HepG2 (cell line): ENCODE results near the gene OSBP. TPM values are rescaled to one million over a fixed set of nuclear protein-coding genes. Genes with fewer than 3 reads are reported as not detected.
A peak's percentile ranks its signal among the peaks of the same experiment; 100 is the strongest.

Experiments
- CREB1 ChIP-seq, 2 experiments: fragments of 450-650 bp in 1 of 2; IDR thresholded peaks; 2 replicates each; pipeline ENCODE4 v1.6.1; 2016 to 2017; ENCODE audit warnings: control low read depth in 1 of 2, mild to moderate bottlenecking in 1 of 2, missing compliant biosample characterization in 1 of 2, missing genetic modification characterization in 1 of 2
- FOXK2 ChIP-seq: fragments of 450-650 bp; IDR thresholded peaks from 2 replicates; pipeline ENCODE4 v1.6.1; 2016
- IKZF1 ChIP-seq: fragments of 450-650 bp; IDR thresholded peaks from 2 replicates; pipeline ENCODE4 v1.7.1; 2016
- RBAK ChIP-seq: sonication (generic); formaldehyde crosslinking; IDR thresholded peaks from 2 replicates; pipeline ENCODE4 v1.5.1; 2020; ENCODE audit warnings: mild to moderate bottlenecking, missing genetic modification reagents
- TRIM24 ChIP-seq: sonication (generic); formaldehyde crosslinking; IDR thresholded peaks from 2 replicates; pipeline ENCODE4 v1.8.0; 2022; ENCODE audit warnings: mild to moderate bottlenecking, missing genetic modification reagents
- ZFY ChIP-seq: sonication (generic); formaldehyde crosslinking; IDR thresholded peaks from 2 replicates; pipeline ENCODE4 v1.4.0; 2020; ENCODE audit warnings: missing genetic modification reagents
- ZNF33B ChIP-seq: sonication (generic); formaldehyde crosslinking; IDR thresholded peaks from 2 replicates; pipeline ENCODE4 v1.5.1; 2020; ENCODE audit warnings: mild to moderate bottlenecking, missing genetic modification reagents
- ZNF501 ChIP-seq: sonication (generic); formaldehyde crosslinking; IDR thresholded peaks from 2 replicates; pipeline ENCODE4 v1.5.1; 2020; ENCODE audit warnings: mild to moderate bottlenecking, moderate library complexity, missing genetic modification reagents
- ZNF556 ChIP-seq: sonication (generic); formaldehyde crosslinking; IDR thresholded peaks from 2 replicates; pipeline ENCODE4 v1.4.0; 2020; ENCODE audit warnings: mild to moderate bottlenecking, missing genetic modification reagents, borderline replicate concordance
- ZSCAN30 ChIP-seq: sonication (generic); formaldehyde crosslinking; IDR thresholded peaks from 2 replicates; pipeline ENCODE4 v1.5.0; 2020; ENCODE audit warnings: mild to moderate bottlenecking, missing genetic modification reagents
- polyA plus RNA-seq, 8 experiments: library from polyadenylated mRNA; depleted of rRNA in 3 of 8; stranded (reverse) in 7 of 8; unstranded in 1 of 8; fragments of >200 nt; fragmentation: Illumina TruSeq in 4 of 8; extraction: Trizol in 4 of 8; gene quantifications; 2 replicates each; pipeline versions ENCODE4 v1.2.1 to v1.2.3, GENCODE V29; 2011 to 2016; ENCODE audit warnings: low read depth in 4 of 8, missing spikeins in 1 of 8, mixed read lengths in 1 of 8; ENCODE audit not compliant: insufficient read depth in 1 of 8
- total RNA-seq, 5 experiments: library from RNA; depleted of rRNA; stranded (reverse); fragments of >200 nt; fragmentation: Illumina TruSeq; extraction: Trizol; gene quantifications; 2 replicates each; pipeline ENCODE4 v1.2.3, GENCODE V29; 2016; ENCODE audit warnings: low read depth in 1 of 5
- TF ChIP-seq, protein P1 (sequence below): sonication (generic); formaldehyde crosslinking; IDR thresholded peaks from 2 replicates; pipeline ENCODE4 v1.5.0; 2020; ENCODE audit warnings: missing genetic modification reagents, mild to moderate bottlenecking, borderline replicate concordance
- TF ChIP-seq, protein P2 (sequence below): sonication (generic); formaldehyde crosslinking; IDR thresholded peaks from 2 replicates; pipeline ENCODE4 v1.4.0; 2020; ENCODE audit warnings: missing genetic modification reagents, borderline replicate concordance
- TF ChIP-seq, protein P3 (sequence below): sonication (generic); formaldehyde crosslinking; IDR thresholded peaks from 2 replicates; pipeline ENCODE4 v1.4.0; 2020; ENCODE audit warnings: mild to moderate bottlenecking, missing genetic modification reagents
- TF ChIP-seq, protein P4 (sequence below): IDR thresholded peaks from 2 replicates; pipeline ENCODE4 v1.6.1; 2012; ENCODE audit warnings: low read depth, low read length, improper control_type of control experiment
- TF ChIP-seq, protein P5 (sequence below): sonication (generic); formaldehyde crosslinking; IDR thresholded peaks from 2 replicates; pipeline ENCODE4 v1.8.1; 2022; ENCODE audit warnings: low read depth, mild to moderate bottlenecking, missing genetic modification reagents
- TF ChIP-seq, protein P6 (sequence below): IDR thresholded peaks from 2 replicates; pipeline ENCODE4 v1.6.1; 2016; ENCODE audit warnings: missing biosample characterization, missing genetic modification reagents, low read depth

Gene OSBP
- total and polyA plus RNA-seq, 2 of the 13 experiments (the other 11 are each of a cell fraction or from before 2014, with no cell fraction given) = 12.1 to 13.5 TPM

DNA sequence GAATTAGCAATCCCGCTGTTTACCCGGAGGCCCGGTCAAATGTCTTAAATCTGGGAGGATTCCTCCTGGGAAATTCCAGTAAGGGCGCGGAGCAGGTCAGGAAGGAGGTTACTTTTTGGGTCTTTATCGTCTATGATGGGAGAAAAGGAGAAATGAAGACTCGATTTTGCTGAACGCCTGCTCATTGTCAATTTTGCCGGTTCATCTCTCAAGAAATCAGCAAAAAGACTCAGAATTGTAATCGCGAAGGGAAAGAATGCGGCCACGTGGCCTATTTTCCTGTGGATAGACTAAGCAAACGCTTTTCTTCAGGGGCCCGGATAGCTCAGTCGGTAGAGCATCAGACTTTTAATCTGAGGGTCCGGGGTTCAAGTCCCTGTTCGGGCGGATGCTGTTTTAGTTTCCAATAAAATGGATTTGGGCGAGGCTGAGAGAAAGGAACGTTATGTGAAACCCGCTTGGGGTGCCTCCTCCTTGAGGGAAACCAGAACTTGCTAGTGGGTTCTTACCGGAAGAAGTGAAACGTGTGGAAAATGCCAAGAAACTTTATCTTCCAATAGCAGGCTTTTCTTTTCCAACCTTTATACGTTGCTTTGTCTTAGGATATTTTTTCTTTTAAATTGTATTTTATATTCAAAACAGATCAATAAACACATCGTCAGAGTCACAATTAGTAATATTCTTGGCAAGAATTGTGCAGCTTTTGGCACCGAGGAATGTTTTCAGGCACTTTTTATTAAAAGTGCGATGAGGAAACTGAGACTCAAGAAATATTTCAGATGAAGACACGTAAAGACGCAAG lies 59.3 kb downstream of the OSBP start (continued):
- TF ChIP-seq ZNF33B (CRISPR knock-in tag) (no peak), ZSCAN30 (CRISPR knock-in tag) (no peak), ZNF501 (CRISPR knock-in tag) (peak; percentile 61; the same call in 1 of the 2 replicates), FOXK2 (no peak), CREB1 (IDR thresholded peaks at IDR 0.05) (no peak), CREB1 (CRISPR knock-in tag; IDR thresholded peaks at IDR 0.05) (peak; percentile 67), ZFY (peak; percentile 52; the same call in 1 of the 2 replicates), IKZF1 (no peak), RBAK (CRISPR knock-in tag) (no peak), ZNF556 (CRISPR knock-in tag) (no peak), TRIM24 (no peak)
- TF ChIP-seq, protein P1, sequence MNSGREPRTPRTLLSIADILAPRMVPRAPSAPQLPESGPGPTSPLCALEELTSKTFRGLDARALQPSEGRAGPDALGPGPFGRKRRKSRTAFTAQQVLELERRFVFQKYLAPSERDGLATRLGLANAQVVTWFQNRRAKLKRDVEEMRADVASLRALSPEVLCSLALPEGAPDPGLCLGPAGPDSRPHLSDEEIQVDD = no peak
- TF ChIP-seq, protein P2, sequence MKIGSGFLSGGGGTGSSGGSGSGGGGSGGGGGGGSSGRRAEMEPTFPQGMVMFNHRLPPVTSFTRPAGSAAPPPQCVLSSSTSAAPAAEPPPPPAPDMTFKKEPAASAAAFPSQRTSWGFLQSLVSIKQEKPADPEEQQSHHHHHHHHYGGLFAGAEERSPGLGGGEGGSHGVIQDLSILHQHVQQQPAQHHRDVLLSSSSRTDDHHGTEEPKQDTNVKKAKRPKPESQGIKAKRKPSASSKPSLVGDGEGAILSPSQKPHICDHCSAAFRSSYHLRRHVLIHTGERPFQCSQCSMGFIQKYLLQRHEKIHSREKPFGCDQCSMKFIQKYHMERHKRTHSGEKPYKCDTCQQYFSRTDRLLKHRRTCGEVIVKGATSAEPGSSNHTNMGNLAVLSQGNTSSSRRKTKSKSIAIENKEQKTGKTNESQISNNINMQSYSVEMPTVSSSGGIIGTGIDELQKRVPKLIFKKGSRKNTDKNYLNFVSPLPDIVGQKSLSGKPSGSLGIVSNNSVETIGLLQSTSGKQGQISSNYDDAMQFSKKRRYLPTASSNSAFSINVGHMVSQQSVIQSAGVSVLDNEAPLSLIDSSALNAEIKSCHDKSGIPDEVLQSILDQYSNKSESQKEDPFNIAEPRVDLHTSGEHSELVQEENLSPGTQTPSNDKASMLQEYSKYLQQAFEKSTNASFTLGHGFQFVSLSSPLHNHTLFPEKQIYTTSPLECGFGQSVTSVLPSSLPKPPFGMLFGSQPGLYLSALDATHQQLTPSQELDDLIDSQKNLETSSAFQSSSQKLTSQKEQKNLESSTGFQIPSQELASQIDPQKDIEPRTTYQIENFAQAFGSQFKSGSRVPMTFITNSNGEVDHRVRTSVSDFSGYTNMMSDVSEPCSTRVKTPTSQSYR = no peak
- TF ChIP-seq, protein P3, sequence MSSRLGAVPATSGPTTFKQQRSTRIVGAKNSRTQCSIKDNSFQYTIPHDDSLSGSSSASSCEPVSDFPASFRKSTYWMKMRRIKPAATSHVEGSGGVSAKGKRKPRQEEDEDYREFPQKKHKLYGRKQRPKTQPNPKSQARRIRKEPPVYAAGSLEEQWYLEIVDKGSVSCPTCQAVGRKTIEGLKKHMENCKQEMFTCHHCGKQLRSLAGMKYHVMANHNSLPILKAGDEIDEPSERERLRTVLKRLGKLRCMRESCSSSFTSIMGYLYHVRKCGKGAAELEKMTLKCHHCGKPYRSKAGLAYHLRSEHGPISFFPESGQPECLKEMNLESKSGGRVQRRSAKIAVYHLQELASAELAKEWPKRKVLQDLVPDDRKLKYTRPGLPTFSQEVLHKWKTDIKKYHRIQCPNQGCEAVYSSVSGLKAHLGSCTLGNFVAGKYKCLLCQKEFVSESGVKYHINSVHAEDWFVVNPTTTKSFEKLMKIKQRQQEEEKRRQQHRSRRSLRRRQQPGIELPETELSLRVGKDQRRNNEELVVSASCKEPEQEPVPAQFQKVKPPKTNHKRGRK = no peak
- TF ChIP-seq, protein P4, sequence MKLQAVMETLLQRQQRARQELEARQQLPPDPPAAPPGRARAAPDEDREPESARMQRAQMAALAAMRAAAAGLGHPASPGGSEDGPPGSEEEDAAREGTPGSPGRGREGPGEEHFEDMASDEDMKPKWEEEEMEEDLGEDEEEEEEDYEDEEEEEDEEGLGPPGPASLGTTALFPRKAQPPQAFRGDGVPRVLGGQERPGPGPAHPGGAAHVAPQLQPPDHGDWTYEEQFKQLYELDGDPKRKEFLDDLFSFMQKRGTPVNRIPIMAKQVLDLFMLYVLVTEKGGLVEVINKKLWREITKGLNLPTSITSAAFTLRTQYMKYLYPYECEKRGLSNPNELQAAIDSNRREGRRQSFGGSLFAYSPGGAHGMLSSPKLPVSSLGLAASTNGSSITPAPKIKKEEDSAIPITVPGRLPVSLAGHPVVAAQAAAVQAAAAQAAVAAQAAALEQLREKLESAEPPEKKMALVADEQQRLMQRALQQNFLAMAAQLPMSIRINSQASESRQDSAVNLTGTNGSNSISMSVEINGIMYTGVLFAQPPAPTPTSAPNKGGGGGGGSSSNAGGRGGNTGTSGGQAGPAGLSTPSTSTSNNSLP = peak; percentile 25; the same call in 1 of the 2 replicates
- TF ChIP-seq, protein P5, sequence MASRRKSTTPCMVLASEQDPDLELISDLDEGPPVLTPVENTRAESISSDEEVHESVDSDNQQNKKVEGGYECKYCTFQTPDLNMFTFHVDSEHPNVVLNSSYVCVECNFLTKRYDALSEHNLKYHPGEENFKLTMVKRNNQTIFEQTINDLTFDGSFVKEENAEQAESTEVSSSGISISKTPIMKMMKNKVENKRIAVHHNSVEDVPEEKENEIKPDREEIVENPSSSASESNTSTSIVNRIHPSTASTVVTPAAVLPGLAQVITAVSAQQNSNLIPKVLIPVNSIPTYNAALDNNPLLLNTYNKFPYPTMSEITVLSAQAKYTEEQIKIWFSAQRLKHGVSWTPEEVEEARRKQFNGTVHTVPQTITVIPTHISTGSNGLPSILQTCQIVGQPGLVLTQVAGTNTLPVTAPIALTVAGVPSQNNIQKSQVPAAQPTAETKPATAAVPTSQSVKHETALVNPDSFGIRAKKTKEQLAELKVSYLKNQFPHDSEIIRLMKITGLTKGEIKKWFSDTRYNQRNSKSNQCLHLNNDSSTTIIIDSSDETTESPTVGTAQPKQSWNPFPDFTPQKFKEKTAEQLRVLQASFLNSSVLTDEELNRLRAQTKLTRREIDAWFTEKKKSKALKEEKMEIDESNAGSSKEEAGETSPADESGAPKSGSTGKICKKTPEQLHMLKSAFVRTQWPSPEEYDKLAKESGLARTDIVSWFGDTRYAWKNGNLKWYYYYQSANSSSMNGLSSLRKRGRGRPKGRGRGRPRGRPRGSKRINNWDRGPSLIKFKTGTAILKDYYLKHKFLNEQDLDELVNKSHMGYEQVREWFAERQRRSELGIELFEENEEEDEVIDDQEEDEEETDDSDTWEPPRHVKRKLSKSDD (CRISPR knock-in tag) = no peak
- TF ChIP-seq, protein P6, sequence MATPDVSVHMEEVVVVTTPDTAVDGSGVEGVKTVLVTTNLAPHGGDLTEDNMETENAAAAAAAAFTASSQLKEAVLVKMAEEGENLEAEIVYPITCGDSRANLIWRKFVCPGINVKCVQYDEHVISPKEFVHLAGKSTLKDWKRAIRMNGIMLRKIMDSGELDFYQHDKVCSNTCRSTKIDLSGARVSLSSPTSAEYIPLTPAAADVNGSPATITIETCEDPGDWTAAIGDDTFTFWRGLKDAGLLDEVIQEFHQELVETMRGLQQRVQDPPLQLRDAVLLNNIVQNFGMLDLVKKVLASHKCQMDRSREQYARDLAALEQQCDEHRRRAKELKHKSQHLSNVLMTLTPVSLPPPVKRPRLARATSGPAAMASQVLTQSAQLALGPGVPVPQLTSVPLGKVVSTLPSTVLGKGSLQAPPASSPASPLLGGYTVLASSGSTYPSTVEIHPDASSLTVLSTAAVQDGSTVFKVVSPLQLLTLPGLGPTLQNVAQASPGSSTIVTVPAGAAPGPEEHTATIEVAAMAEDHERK (CRISPR knock-in tag) = no peak
